ENCODE data around the gene NTRK1.

The NTRK1 gene

GRCh38 chr1:156854634-156855033 lies 6.0 kb upstream of the NTRK1 start:
- FAIRE-seq, result no peak
- DNase-seq (ENCODE audit: insufficient read length, low spot score), result no peak

- DNase-seq (ENCODE audit: insufficient read length, low spot score), result no peak
- FAIRE-seq, result no peak
Measured at GRCh38 chr1:156856282-156856785, 4.3 kb upstream of the NTRK1 start.

GRCh38 chr1:156857532-156857931 lies 3.1 kb upstream of the NTRK1 start:
- no peak for FAIRE-seq
- no peak for DNase-seq (ENCODE audit: insufficient read length, low spot score)

- no peak for DNase-seq (ENCODE audit: insufficient read length, low spot score)
- FAIRE-seq, result no peak
Measured at GRCh38 chr1:156858555-156858956, 2.1 kb upstream of the NTRK1 start.

- no peak for DNase-seq (ENCODE audit: insufficient read length, low spot score)
- no peak for FAIRE-seq
Measured at GRCh38 chr1:156858959-156859522, 1.6 kb upstream of the NTRK1 start, which contains the start of gene INSRR. INSRR (minus strand) TSS chr1:156859117; CDS start chr1:156858621, 496 bp downstream.

- FAIRE-seq, result no peak
- DNase-seq (ENCODE audit: insufficient read length, low spot score), result no peak
Measured at GRCh38 chr1:156859523-156860112, 1.0 kb upstream of the NTRK1 start.

- DNase-seq (ENCODE audit: insufficient read length, low spot score) (peak; percentile 81), FAIRE-seq (no peak)
Measured at GRCh38 chr1:156860113-156860627, 495 bp upstream of the NTRK1 start.

- DNase-seq (ENCODE audit: insufficient read length, low spot score), result no peak
- FAIRE-seq, result no peak
Measured at GRCh38 chr1:156862584-156862983, 1.9 kb downstream of the NTRK1 start.

- FAIRE-seq (no peak), DNase-seq (ENCODE audit: insufficient read length, low spot score) (no peak)
Measured at GRCh38 chr1:156862997-156863599, 2.4 kb downstream of the NTRK1 start.

GRCh38 chr1:156863631-156864030 lies 3.0 kb downstream of the NTRK1 start:
- DNase-seq (ENCODE audit: insufficient read length, low spot score) (no peak), FAIRE-seq (no peak)

- FAIRE-seq, result no peak
- DNase-seq (ENCODE audit: insufficient read length, low spot score), result no peak
Measured at GRCh38 chr1:156864796-156865195, 4.1 kb downstream of the NTRK1 start.

GRCh38 chr1:156865258-156865657 lies 4.6 kb downstream of the NTRK1 start:
- DNase-seq (ENCODE audit: insufficient read length, low spot score) (no peak), FAIRE-seq (no peak)

- no peak for DNase-seq (ENCODE audit: insufficient read length, low spot score)
- FAIRE-seq, result no peak
Measured at GRCh38 chr1:156865865-156866248, 5.2 kb downstream of the NTRK1 start.

GRCh38 chr1:156866249-156866909 lies 5.7 kb downstream of the NTRK1 start:
- no peak for FAIRE-seq
- no peak for DNase-seq (ENCODE audit: insufficient read length, low spot score)

GRCh38 chr1:156868341-156868740 lies 7.7 kb downstream of the NTRK1 start:
- FAIRE-seq (no peak), DNase-seq (ENCODE audit: insufficient read length, low spot score) (no peak)

- DNase-seq (ENCODE audit: insufficient read length, low spot score) (no peak), FAIRE-seq (no peak)
Measured at GRCh38 chr1:156869455-156869854, 8.8 kb downstream of the NTRK1 start.

GRCh38 chr1:156873659-156874058 lies 13.0 kb downstream of the NTRK1 start:
- DNase-seq (ENCODE audit: insufficient read length, low spot score) (no peak), FAIRE-seq (no peak)

- FAIRE-seq, result no peak
- DNase-seq (ENCODE audit: insufficient read length, low spot score), result no peak
Measured at GRCh38 chr1:156874142-156874541, 13.5 kb downstream of the NTRK1 start.

GRCh38 chr1:156874572-156875340 lies 14.1 kb downstream of the NTRK1 start:
- FAIRE-seq (no peak), DNase-seq (ENCODE audit: insufficient read length, low spot score) (no peak)

- DNase-seq (ENCODE audit: insufficient read length, low spot score) (no peak), FAIRE-seq (no peak)
Measured at GRCh38 chr1:156875341-156875615, 14.6 kb downstream of the NTRK1 start.

GRCh38 chr1:156876281-156876680 lies 15.6 kb downstream of the NTRK1 start:
- DNase-seq (ENCODE audit: insufficient read length, low spot score) (no peak), FAIRE-seq (no peak)

Data from GM19239 (cell line).